ENCODE results near the gene DENND1A. TPM values are rescaled to one million over a fixed set of nuclear protein-coding genes. Genes with fewer than 3 reads are reported as not detected.

Gene DENND1A
- total and polyA plus RNA-seq, 2 of the 13 experiments (the other 11 are each of a cell fraction or from before 2014, with no cell fraction given) = 14.8 to 30.1 TPM

DNA sequence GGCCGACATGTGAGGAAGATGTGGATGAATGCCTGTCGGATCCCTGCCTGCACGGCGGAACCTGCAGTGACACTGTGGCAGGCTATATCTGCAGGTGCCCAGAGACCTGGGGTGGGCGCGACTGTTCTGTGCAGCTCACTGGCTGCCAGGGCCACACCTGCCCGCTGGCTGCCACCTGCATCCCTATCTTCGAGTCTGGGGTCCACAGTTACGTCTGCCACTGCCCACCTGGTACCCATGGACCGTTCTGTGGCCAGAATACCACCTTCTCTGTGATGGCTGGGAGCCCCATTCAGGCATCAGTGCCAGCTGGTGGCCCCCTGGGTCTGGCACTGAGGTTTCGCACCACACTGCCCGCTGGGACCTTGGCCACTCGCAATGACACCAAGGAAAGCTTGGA is 559.8 kb downstream of the DENND1A start:
- Histone ChIP-seq H3K9ac (ENCODE audit: insufficient read depth, low read depth, low read length) (no peak overlapping the region), H3K36me3 (replicated peaks in 1 of 2; ENCODE audit: control insufficient read depth in 1 of 2, insufficient read depth in 2 of 2, low read length in 2 of 2) (no peaks in the 10 kb centered on the region), H4K20me1 (ENCODE audit: insufficient read depth, low read length) (no peaks in the 10 kb centered on the region), H3K4me2 (ENCODE audit: low read depth, low read length) (no peak overlapping the region), H3K4me1 (ENCODE audit: insufficient read depth, low read length) (peaks cover 18% of the 10 kb centered on the region), H3K9me3 (ENCODE audit: low read length) (no peaks in the 10 kb centered on the region), H3K79me2 (ENCODE audit: insufficient read depth, low read length) (no peaks in the 10 kb centered on the region), H3K27ac (ENCODE audit: extremely low read length, insufficient read depth, low read length) (no peak overlapping the region), H2AFZ (ENCODE audit: low read length) (no peak overlapping the region), H3K27me3 (ENCODE audit: control insufficient read depth in 1 of 2, insufficient read depth in 2 of 2, low read length in 2 of 2) (peaks cover 6 to 17% of the 10 kb centered on the region in 2 experiments), H3K4me3 (replicated peaks in 1 of 3; ENCODE audit: insufficient read depth in 1 of 3, low read depth in 2 of 3, low read length in 3 of 3) (no peak overlapping the region)
- WGBS (ENCODE audit: low lambda C conversion rate) = 44% methylated on average over 3 of the region's 13 CpGs
- ChIA-PET POLR2A (no interaction called here), CTCF (ENCODE audit: low intra/inter-chr PET ratio, low total read pairs) (no interaction called here)
- FAIRE-seq (no peak), ATAC-seq (no peak), DNase-seq (ENCODE audit: low spot score) (no peak)
- intact Hi-C loops (cut with micrococcal nuclease; ENCODE audit: unreplicated experiment) (no loop called here), in situ Hi-C loops (cut with HindIII; ENCODE audit: extremely low pct_ligation_motif_present, low pct_unique_long_range_greater_than_20kb) (no loop called here)
- no TSS peak for BruUV-seq (replicated peaks)
- TF ChIP-seq ADNP (CRISPR knock-in tag; IDR thresholded peaks at IDR 0.05) = no peak
- TF ChIP-seq TOE1 (CRISPR knock-in tag; IDR thresholded peaks at IDR 0.05) = no peak
- no peak for TF ChIP-seq NFKBIZ (CRISPR knock-in tag; IDR thresholded peaks at IDR 0.05)
- TF ChIP-seq ZNF34 (CRISPR knock-in tag; IDR thresholded peaks at IDR 0.05; ENCODE audit: borderline replicate concordance) = no peak
- no peak for TF ChIP-seq ZKSCAN5 (CRISPR knock-in tag; IDR thresholded peaks at IDR 0.05)
- TF ChIP-seq NRL (CRISPR knock-in tag; IDR thresholded peaks at IDR 0.05; ENCODE audit: borderline replicate concordance) = no peak
- no peak for TF ChIP-seq FOXM1 (CRISPR knock-in tag; IDR thresholded peaks at IDR 0.05)
- no peak for TF ChIP-seq NFE2L1 (CRISPR knock-in tag; IDR thresholded peaks at IDR 0.05; ENCODE audit: borderline replicate concordance)
- TF ChIP-seq KDM6A (CRISPR knock-in tag; IDR thresholded peaks at IDR 0.05; ENCODE audit: low read depth) = no peak
- no peak for TF ChIP-seq ZNF3 (CRISPR knock-in tag; IDR thresholded peaks at IDR 0.05)
- TF ChIP-seq, protein P1, sequence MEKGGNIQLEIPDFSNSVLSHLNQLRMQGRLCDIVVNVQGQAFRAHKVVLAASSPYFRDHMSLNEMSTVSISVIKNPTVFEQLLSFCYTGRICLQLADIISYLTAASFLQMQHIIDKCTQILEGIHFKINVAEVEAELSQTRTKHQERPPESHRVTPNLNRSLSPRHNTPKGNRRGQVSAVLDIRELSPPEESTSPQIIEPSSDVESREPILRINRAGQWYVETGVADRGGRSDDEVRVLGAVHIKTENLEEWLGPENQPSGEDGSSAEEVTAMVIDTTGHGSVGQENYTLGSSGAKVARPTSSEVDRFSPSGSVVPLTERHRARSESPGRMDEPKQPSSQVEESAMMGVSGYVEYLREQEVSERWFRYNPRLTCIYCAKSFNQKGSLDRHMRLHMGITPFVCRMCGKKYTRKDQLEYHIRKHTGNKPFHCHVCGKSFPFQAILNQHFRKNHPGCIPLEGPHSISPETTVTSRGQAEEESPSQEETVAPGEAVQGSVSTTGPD (CRISPR knock-in tag; IDR thresholded peaks at IDR 0.05) = no peak
